ENCODE measurements around the gene MYO1A.

DNA sequence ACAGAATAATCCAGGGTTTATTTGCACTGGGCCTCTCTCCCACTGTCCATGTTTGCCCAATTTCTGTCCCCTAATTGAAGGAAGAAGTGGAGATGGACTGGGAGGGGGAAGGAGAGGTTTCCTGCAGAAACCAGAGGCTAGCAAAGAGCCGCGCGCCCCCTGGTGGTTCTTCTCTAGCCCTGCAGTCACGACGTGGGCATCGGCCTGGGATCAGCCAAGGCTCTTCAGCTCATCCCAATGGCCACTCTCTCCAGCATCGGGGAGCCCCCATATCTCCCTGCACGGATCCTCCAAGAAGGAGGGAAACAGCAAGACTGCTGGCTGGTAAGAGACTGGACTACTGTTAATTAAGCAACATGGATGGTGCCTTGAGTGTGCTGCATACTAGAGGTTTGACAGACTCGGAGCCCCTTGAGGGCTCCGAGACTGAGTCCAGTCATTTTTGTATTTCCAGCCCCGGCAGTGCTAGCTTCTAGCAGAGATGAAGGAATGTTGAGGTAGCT, 62.3 kb downstream of the MYO1A start:
- TF ChIP-seq TAF1 (IDR thresholded peaks at IDR 0.05; ENCODE audit: low read depth, low read length), result no peak
- TF ChIP-seq POLR2A (IDR thresholded peaks at IDR 0.05; ENCODE audit: low read depth, low read length), result no peak
- no peak for TF ChIP-seq POLR2AphosphoS5 (IDR thresholded peaks at IDR 0.05; ENCODE audit: low read depth, low read length)

All from GM12891 (cell line).